HG02798 (cell line): ENCODE results near the gene GNB2.

ENCODE experiments used
- ATAC-seq: cut with Tn5 transposase; IDR thresholded peaks from one replicate; pipeline ENCODE4 v1.9.1; 2021; ENCODE audit warnings: mild to moderate bottlenecking; ENCODE audit not compliant: unreplicated experiment, poor library complexity

The GNB2 gene

DNA sequence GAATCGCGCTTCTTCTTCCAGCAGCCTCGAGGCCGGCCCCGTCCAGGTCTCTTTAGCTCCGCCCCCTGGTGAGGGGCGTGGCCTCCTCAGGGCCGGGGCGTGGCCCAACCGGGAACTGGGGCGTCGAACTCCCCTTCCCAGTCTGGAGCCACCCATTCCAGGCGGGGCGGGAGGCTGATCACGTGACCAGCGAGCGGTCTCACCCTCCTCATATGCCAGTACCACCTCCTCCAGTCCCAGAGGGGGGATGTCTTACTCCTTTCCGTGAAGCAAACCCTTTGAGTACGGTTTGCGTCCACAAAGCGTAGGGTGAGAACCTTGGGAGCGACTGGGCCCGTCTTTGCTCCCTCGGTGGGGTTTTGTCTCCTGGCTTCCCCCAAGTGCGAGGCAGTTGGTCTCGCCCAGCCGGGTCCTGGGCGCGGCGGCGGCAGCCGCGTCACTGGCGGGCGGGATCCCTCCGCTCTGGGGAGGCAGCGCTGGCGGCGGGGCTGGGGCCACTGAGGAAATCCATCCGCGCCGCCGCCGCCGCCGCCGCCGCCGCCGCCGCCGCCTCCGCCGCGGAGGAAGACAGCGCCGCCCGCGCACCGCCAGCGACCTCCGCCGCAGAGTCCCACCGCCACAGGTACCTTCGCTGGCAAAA is at the start of gene GNB2:
Gene GNB2 (plus strand): TSS at position 439 of the 640 bp plus-strand sequence. CDS start 2,526 bp downstream, outside the sequence.
- peak; percentile 78 for ATAC-seq

DNA sequence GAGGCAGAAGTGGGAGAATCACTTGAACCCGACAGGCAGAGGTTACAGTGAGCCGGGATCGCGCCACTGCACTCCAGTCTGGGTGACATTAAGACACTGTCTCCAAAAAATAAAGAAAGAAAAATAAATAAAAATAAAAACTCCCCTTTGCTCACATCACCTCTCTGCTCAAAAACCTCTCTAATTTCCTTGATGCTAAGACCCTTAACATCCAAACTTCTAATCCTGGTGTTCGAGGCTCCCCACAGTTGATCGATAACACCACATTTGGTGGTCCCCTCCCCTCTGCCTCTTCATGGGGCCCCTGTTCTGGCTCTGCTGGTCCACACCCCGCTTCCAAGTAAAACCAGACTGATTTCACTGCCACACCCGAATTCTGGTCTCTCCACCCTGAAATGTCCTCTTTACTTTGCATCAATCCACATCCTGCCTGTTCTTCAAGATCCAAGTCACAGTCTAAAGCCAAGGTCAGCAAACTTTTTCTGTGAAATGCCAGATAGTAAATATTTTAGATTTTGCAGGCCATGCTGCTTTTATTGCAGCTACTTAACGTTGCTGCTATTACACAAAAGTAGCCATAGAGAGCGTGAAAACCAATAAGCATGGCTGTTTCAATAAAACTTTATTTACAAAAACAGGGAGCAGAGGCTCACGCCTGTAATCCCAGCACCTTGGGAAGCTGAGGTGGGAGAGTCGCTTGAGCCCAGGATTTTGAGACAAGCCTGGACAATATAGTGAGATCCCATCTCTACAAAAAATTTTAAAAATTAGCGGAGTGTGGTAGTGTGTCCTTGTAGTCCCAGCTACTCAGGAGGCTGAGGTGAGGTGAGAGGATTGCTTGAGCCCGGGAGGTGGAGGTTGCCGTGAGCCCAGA is 49.4 kb upstream of the GNB2 start:
- no peak for ATAC-seq

DNA sequence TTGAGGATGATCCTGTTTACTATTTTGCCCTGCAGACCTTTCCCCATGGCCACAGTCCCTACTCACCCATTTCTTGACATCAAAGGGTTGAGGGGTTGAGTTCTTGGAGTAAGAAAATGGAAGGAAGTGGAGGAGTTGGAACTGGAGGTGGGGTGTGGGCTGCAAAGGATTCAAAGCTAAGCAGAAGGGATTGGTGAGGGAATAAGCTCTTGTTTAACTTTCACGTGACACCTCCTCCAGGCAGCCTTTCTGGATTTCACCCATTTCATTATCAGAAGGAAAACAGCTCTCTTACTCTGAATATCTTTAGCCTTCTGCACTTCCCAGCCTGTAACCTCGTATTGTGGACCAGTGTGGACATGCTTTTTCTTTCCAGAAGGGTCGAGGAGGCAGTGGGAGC is 47.5 kb upstream of the GNB2 start:
- no peak for ATAC-seq

DNA sequence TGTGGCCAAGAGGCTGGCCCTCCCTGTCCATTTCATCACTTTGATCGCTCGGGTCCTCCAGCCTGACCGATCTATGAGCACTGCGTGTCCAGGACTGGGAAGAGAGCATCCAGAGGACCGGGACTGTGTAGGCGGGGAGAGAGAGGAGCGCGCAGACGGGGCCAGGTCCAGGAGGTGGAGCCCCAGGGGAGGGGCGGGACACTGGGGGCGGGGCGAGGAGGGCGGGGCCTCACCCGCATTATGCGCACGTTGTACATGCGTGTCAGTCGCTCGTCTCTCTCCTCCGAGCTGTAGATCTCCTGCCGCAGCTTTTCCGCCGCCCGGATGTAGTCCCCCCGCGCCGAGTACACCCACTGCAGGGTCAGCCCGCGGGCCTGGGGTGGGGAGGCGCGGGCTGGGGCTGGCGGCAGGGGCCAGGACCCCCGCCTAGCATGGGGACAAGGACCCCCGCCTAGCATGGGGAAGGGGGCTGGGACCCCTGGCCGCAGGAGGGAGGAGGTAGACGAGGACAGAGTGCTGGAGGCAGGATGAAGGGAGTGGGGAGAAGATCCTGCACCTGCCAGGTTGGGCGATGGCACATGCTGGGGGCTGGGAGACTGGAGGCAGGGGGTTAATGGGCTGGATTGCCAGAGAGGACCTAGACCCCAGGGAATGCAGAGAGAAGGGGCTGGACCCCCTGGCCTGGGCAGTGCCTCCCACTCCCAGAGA is 46.9 kb upstream of the GNB2 start:
- peak; percentile 82 for ATAC-seq

DNA sequence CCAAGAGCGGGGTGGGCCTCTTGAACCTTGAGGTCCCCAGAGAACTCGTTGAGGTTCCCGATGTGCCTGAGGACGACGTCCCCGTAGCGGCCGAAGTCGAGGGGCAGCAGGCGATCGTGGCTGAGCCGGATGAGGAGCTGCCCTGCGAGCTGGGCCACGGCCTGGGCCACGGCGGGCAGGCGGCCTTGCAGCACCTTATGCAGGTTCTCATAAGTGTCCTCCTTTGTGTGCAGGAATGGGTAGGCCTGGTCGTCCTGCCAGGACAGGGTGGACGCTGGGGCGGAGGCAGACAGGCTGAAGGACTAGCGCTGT is 46.3 kb upstream of the GNB2 start:
- no peak for ATAC-seq

DNA sequence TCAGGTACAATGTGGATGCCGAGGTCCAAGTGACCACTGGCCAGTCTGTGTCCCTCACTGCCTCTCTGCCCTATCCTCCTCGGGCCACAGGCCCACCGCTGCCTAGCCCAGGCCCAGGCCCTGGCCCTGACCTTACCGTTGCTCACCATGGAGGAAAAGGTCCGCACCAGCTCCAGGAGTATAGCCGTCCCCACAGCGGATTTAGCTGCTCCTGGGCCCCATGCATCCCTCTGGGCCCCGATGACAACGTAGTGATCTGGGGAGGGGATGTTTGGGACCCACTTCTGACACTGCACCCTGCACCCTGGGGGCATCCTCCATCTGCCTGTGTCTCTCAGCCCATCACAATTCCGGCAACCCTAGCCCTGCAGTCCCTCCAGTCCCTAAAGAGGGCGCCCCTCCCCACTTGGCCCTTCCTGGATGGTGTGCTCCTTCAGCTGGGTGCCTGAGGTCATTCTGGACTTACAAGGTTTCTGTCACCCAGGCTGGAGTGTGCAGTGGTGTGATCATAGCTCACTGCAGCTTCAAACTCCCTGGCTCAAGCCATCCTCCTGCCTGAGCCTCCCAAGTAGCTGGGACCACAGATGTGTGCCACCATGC is 44.3 kb upstream of the GNB2 start:
- no peak for ATAC-seq

DNA sequence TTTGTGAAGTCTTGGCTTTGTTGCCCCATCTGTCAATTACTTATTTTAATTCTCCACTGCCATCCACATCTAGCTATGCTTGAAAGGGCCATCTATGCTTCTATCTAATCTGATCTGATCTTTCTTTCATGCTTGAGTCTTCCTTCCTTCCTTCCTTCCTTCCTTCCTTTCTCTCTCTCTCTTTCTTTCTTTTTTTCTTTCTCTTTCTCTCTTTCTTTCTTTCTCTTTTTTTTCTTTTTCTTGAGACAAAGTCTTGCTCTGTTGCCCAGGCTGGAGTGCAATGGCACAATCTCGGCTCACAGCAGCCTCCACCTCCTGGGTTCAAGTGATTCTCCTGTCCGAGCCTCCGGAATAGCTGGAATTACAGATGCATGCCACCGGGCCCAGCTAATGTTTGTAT is 43.5 kb upstream of the GNB2 start:
- ATAC-seq: no peak

DNA sequence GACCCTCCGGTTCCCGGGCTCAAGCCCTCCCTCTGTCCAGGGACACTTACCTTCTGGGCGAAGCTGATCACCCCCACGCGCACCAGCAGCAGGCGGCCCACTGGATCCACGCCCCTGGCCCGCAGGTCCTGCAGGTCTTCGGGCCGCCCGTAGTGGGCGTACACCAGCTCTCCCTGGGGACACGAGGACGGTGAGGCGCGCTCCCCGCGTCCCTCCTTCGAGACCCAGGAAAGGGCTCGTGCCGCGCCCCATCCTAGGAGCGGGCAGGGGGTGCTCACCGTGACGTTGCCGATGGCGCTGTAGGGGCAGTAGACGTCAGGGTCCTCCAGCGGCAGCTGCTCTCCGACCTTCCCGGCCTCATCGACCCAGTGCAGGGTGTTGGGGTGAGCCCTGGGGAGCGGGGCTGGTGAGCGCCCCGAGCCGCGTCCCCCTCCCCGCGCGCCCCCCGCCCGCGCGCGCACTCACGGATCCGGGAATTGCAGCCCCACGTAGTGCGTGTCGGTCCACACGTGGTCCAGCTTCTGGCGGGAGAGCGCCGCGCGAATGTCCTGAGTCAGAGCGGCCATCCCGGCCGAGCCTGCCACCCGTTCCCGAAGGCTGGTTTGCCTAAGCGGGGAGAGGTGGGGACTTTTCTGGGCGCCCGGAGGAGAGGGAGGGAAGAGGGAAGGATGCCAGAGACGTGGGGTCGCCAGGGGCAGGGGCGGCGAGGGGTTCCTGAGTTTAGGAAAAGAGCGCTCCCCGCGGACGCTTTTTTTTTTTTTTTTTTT is 40.4 kb upstream of the GNB2 start:
- ATAC-seq: no peak

DNA sequence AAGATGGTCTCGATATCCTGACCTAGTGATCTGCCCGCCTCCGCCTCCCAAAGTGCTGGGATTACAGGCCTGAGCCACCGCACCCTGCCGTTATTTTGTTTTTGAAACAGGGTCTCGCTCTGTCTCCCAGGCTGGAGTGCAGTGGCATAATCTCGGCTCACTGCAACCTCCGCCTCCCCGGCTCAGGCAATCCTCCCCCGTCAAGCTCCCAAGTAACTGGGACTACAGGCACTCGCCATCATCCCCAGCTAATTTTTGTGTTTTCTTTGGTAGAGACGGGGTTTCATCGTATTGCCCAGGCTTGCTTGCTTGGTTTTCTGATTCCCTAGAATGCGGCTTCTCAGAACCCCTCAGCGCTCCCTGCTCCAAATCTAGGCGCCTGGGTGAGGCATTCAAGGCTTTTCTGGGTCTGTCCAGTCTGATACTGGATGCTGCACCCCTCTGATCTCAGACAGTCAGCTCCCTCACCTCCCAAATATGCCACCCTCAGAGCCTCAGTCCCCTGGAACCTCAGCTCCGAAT is 33.5 kb upstream of the GNB2 start:
- no peak for ATAC-seq

DNA sequence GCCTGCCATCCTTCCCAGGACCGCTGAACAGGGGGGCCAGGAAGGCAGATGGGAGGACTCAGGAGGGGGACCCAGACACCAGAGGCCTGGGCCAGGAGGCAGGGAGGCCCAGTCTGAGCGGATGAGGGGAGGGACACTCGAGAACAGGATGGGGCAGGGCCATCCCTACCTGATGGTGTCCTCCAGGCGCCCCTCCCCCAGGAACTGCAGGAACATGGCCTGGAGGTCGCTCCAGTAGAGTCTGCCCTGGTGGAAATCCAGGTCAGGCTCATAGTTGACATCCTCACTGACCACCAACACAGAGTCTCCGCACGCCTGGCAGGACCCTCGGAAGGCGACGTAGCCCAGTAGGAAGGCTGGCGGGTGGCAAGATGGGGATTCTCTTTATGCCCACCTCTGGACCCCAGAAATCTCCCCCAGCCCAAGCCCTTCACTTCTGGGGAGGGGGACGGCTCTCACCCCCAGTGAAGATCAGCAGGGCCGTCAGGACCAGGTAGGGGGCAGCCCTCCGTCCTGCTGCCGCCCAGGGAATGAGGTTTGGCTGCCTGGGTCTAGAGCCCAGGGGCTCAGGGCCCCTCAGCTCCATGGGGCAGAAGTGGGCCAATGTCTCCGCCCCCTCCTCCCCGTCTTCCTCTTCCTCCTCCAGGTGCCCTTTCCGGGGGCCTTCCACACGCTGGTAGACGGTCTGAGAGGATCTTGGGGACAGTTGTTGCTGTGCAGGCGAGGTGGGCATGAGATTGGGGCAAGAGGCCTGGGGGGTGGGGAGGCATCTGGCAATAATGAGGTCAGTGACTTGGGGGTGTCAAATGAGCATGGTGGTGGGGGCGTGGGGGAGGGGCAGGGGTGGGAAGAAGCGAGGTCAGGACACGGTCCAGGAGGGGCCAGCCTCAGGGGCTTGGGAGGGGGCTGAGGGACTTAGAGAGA is 32.8 kb upstream of the GNB2 start:
- ATAC-seq: no peak

DNA sequence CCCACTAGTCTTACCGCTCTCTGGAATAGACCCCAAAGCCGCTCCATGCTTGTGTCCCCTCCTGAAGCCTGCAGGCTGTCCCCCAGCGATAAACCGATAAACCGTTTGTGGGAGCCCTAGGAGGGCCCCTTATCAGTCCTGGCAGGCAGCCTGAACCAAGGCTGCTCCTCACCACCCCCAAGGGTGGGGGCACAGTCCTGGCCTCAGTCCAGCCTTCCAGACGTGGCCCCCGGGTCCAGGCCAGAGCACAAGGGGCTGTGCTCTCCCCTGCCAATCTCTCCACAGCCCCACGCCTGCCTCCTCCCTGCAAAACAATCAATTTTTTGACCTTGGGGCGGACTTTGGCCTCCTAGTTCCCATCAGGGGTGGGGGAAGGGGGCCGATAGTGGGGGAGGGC is 32.1 kb upstream of the GNB2 start, which contains the start of gene TFR2:
Gene TFR2 (minus strand): TSS at position 90 of the 397 bp plus-strand sequence. CDS start 43 bp downstream, at position 47.
- ATAC-seq: no peak

DNA sequence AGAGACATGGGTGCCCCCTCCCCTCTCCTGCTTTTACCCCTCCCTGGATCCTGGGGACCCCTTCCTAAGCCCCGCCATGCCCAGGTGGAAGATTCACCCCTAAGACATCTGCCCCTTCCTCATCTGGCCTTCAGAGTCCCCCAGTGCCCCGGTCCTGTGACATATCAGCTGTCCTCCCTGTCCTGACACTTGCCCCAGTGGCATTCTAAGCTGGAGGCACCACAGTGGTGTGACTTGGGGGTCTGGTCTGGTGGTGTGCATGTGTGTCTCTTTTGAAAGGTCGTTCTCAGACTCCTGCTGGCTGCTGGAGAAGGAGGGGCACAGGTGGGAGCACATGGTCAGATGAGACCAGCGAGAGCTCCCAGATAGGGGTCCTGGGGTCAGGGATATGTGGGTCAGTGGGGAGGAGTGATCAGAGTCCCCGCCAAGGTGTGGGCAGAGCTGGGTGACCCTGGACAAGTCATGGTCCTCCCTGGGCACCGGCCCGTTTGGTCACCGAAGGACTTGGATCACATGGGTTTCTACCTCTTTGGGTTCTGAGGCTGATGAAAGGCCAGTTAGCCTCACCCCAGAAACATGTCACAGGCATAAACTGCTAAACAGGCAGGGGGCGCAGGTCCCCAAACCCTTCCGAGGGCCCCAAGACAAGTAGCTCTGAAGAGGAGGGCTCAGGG is 31.5 kb upstream of the GNB2 start:
- ATAC-seq: no peak

DNA sequence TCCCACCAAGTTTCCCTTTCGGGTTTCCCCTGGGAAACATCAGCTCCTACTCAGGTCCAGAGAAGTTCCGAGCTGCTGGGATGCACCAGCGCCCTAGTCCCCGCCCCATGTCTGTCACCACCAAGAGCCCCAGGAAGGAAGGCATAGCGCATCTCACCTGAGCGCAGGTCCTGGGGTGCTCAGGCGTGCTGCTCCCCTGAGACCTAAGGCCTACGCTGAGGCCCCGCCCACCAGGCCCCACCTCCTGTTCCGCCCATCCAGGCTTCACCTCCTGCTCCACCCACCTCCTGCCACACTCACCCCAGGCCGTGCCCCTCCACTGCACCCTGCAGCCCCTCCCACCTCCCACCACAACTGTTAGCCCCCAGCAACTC is 31.0 kb upstream of the GNB2 start:
- ATAC-seq: peak; percentile 50

DNA sequence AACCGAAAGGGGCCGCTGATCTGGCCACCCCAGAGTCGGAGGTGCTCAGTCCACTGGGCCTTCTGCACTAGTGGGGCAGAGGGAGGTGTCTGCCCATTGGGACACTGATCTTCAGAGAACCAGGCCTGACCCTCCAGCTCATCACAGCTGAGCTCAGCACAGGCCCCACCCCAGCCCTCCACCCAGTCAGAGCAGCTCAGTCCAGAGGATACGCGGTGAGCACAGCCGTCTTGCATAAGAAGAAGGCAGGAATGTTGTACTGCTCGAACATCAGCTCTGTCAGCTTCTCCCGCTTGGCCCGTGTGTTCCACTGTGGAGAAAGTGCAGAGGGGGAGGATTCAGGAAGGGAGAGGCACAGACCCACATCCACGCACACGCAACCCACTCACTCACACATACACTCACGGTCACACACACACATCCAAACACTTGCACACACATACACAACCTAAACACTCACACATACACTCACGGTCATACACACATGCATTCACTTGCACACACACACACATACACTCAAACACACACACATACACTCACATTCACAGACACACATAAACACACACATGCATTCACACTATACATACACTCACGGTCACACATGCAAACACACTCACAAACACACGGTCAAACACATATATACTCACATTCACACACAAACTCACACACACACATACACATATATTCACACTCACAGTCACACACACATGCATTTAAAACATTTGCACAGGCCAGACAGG is 23.5 kb upstream of the GNB2 start:
- ATAC-seq: no peak

DNA sequence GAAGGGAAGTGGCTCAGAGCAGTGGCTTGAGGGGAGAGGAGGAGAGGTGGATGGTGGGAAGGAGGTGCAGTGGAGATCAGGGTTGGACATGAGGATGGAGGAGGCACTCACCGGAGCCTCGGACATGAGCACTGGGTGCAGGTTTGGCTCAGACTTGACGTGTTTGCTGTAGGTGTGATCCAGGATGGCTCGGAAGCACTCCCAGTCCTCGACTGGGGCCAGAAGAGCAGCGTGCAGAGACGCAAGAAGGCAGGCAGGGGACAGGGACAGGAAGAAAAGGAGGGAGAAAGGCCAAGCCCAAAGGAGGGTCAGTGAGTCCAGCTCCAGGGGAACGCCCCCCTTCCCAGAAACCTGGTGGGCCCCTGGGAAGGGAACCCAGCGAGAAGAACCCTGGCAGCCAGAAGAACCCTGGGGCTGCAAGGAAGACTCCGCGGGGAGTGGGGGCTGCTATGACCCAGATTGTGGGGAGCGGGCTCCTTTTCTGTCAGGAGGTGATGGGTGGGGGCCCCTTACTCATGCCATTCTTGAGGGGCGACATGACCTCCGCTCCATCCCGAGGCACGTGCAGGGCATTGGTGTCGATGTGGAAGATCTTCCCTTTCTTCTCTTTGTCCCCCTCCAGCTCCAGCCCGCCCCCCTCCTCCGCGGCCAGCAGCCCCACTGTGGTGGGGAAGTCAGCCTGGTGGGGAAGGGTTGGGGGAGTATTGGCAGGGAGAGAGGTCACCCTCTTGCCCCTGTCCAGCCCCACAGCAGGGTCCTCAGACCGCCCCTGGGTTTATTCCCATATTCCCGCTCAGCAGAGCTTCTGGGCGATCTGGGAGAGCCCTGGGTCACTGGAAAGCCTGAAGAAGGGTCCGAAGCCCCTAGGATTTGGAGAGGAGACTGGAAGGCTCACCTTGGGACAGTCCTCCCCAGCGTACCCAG is 18.4 kb upstream of the GNB2 start:
- no peak for ATAC-seq

DNA sequence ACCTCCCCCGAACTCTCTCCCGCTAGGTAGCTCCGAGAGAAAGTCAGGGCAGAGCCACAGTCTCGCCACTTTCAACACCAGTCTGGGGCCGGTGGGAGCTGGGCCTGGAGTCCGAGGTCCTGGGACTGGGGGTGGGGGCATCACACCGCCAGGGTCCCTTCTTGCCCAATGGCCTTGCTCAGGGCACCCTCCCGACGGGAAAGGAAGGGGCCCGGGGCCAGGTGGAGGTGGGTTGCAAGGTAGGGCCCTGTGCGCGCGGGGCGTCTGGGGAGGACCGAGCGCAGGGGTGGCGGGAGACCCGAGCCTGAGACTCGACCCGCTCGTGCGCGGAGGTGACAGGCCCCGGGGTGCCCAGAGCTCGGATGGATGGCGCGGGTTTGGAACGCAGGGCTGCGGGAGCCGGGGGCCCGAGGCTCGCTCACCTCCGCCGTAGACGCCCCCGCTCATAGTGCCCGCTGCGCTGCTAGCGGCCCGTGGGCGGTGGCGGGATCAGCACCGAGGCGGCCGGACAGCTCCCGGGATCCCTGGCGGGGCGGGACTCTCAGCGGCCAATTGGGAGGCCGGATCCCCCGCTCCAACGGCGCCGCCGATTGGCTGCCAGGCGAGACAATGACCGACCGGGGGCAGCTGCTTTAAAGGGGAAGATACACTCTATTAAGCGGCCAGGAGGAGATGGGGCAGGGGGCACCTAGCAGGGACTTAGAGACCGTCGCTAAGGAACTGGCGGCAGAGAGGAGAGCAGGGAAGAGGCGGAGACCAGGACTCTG is 17.4 kb upstream of the GNB2 start, which contains the start of gene ACTL6B:
Gene ACTL6B (minus strand): TSS at position 541 of the 767 bp plus-strand sequence. CDS start 94 bp downstream, at position 447.
- ATAC-seq: no peak
